Measurements from ENCODE around the gene XKRX. TPM values are rescaled to one million over a fixed set of nuclear protein-coding genes. Genes with fewer than 3 reads are reported as not detected.

The XKRX gene
- total and polyA plus RNA-seq, 2 of the 8 experiments (the other 6 are each of a cell fraction or from before 2014, with no cell fraction given): 0.70 to 1.3 TPM

GRCh38 chrX:100924375-100924774, 4.3 kb downstream of the XKRX start:
- H3K14ac ChIP-seq (ENCODE audit: insufficient read length): no peak overlapping the region
- H3K79me1 ChIP-seq (ENCODE audit: low read depth, low read length): no peaks in the 10 kb centered on the region
- no peak overlapping the region for H3K4ac ChIP-seq (replicated peaks; ENCODE audit: insufficient read length, low read depth, low read length)
- no peak overlapping the region for H4K91ac ChIP-seq (replicated peaks; ENCODE audit: insufficient read length, low read length)
- H3K9me3 ChIP-seq (ENCODE audit: insufficient read depth in 2 of 2, low read depth in 1 of 2, low read length in 1 of 2): no peaks in the 10 kb centered on the region
- no peak overlapping the region for H2BK15ac ChIP-seq (ENCODE audit: low read length)
- no peaks in the 10 kb centered on the region; the same call in 1 of the 2 replicates for H3K23me2 ChIP-seq (ENCODE audit: low read depth, low read length)
- no peak overlapping the region for H3K4me3 ChIP-seq (ENCODE audit: extremely low read depth in 1 of 4, insufficient read depth in 2 of 4, low read depth in 3 of 4, low read length in 4 of 4)
- CTCF ChIA-PET (ENCODE audit: partially characterized antibody): no interaction called here
- H3K36me3 ChIP-seq (ENCODE audit: control insufficient read depth in 2 of 4, insufficient read depth in 4 of 4, low read length in 3 of 4): no peaks in the 10 kb centered on the region
- H3K9ac ChIP-seq (replicated peaks in 1 of 4; ENCODE audit: extremely low read depth in 1 of 4, low read depth in 3 of 4, low read length in 3 of 4): no peak overlapping the region
- H4K20me1 ChIP-seq (replicated peaks in 1 of 2; ENCODE audit: control insufficient read depth in 1 of 2, insufficient read depth in 2 of 2, low read length in 2 of 2): no peaks in the 10 kb centered on the region
- no peak overlapping the region for H3K18ac ChIP-seq (ENCODE audit: extremely low read depth, low read length)
- no peak for FAIRE-seq
- POLR2A ChIA-PET (ENCODE audit: partially characterized antibody): no interaction called here
- no peak overlapping the region for H4K8ac ChIP-seq (ENCODE audit: extremely low read depth, insufficient read depth, low read length)
- no peak overlapping the region for H3K56ac ChIP-seq (replicated peaks; ENCODE audit: insufficient read length, low read depth, low read length)
- 75% methylated on average over 3 of the region's 3 CpGs; no CpG with 5 or more reads in 1 of the 2 experiments for WGBS, 2 experiments (ENCODE audit: extremely low coverage in 1 of 2, insufficient coverage in 1 of 2, insufficient read length in 1 of 2, insufficient replicate concordance in 2 of 2, low coverage in 1 of 2, low lambda C conversion rate in 2 of 2, missing lambda C conversion rate in 1 of 2)
- H2BK5ac ChIP-seq (ENCODE audit: low read depth, low read length): no peak overlapping the region
- no peak overlapping the region for H4K5ac ChIP-seq (ENCODE audit: insufficient read length, low read depth, low read length)
- no peak overlapping the region for H2AFZ ChIP-seq (ENCODE audit: low read length)
- H2BK12ac ChIP-seq (ENCODE audit: low read depth, low read length): no peak overlapping the region
- H2AK5ac ChIP-seq (ENCODE audit: low read depth, low read length): no peak overlapping the region
- no peak overlapping the region for H3K23ac ChIP-seq (ENCODE audit: insufficient read length)
- no peak for DNase-seq (ENCODE audit: low read depth in 1 of 2, low spot score in 2 of 2)
- no peak overlapping the region for H3K4me2 ChIP-seq (ENCODE audit: insufficient read depth in 1 of 2, low read depth in 2 of 2, low read length in 2 of 2)
- H3K27me3 ChIP-seq (replicated peaks in 1 of 4; ENCODE audit: control insufficient read depth in 3 of 4, extremely low read depth in 1 of 4, insufficient read depth in 3 of 4, low read length in 3 of 4): peaks cover 0 to 12% (median 6%) of the 10 kb centered on the region in 4 experiments; a peak in 3 of 7 replicates
- no peak overlapping the region for H2BK20ac ChIP-seq (ENCODE audit: low read length)
- H3K27ac ChIP-seq (ENCODE audit: low read depth, low read length): no peak overlapping the region
- no peaks in the 10 kb centered on the region; a peak in 1 of 7 replicates for H3K4me1 ChIP-seq (replicated peaks in 1 of 4; ENCODE audit: control insufficient read depth in 3 of 4, insufficient read depth in 4 of 4, low read length in 3 of 4)
- H2BK120ac ChIP-seq (replicated peaks; ENCODE audit: low read depth, low read length): no peak overlapping the region
- no peaks in the 10 kb centered on the region for H3K79me2 ChIP-seq (ENCODE audit: control insufficient read depth in 1 of 2, insufficient read depth in 2 of 2, low read length in 2 of 2)
- TF ChIP-seq EP300 (IDR thresholded peaks at IDR 0.05; ENCODE audit: borderline replicate concordance in 1 of 2, low read depth in 2 of 2, low read length in 2 of 2) (no peak), GABPA (IDR thresholded peaks at IDR 0.05; ENCODE audit: borderline replicate concordance, insufficient read depth, low read length) (no peak)
